HUES48 (cell line): ENCODE measurements around the gene MLN.
"Not testable (repeated sequence)": the region's sequence is repeated elsewhere in the genome, so short reads cannot be mapped to it uniquely, and the experiment has no call there.

ENCODE experiments used
- H3K27ac ChIP-seq: one replicate; pipeline ENCODE4 v1.7.0; 2013; ENCODE audit warnings: low read depth, low read length, inconsistent platforms
- H3K27me3 ChIP-seq: 2 replicates; pipeline ENCODE4 v1.6.1; 2013; ENCODE audit warnings: mild to moderate bottlenecking, low read length; ENCODE audit not compliant: control insufficient read depth, insufficient read depth
- H3K36me3 ChIP-seq: 2 replicates; pipeline ENCODE4 v1.6.1; 2013; ENCODE audit warnings: low read length; ENCODE audit not compliant: control insufficient read depth, insufficient read depth
- H3K4me1 ChIP-seq: 2 replicates; pipeline ENCODE4 v1.6.1; 2013; ENCODE audit warnings: mild to moderate bottlenecking, low read length; ENCODE audit not compliant: control insufficient read depth, insufficient read depth
- H3K4me3 ChIP-seq: 2 replicates; pipeline ENCODE4 v1.5.1; 2013; ENCODE audit warnings: mild to moderate bottlenecking, low read depth, low read length
- H3K9ac ChIP-seq: 2 replicates; pipeline ENCODE4 v1.6.1; 2013; ENCODE audit warnings: mild to moderate bottlenecking, low read depth, low read length, moderate library complexity
- H3K9me3 ChIP-seq: 2 replicates; pipeline ENCODE4 v1.6.1; 2013; ENCODE audit warnings: low read length; ENCODE audit not compliant: control insufficient read depth, insufficient read depth

The MLN gene

GRCh38 chr6:33833599-33833998, 29.8 kb upstream of the MLN start:
- Histone ChIP-seq H3K4me1 (peaks cover 16% of the 10 kb centered on the region), H3K4me3 (no peak overlapping the region), H3K36me3 (no peaks in the 10 kb centered on the region), H3K27me3 (peaks cover 3% of the 10 kb centered on the region; the same call in 1 of the 2 replicates), H3K9ac (no peak overlapping the region), H3K27ac (no peak overlapping the region), H3K9me3 (0 out of 2 replicates have a peak, but pooled peaks cover 6% of the 10 kb centered on the region)

- not testable (repeated sequence) for H3K27me3 ChIP-seq, H3K9ac ChIP-seq, H3K36me3 ChIP-seq, H3K4me3 ChIP-seq, H3K27ac ChIP-seq, H3K9me3 ChIP-seq
- peaks cover 16% of the 10 kb centered on the region for H3K4me1 ChIP-seq
These were observed 29.0 kb upstream of the MLN start for GRCh38 chr6:33832831-33833230.

GRCh38 chr6:33831725-33832124, 27.9 kb upstream of the MLN start:
- H3K4me1 ChIP-seq, result peaks cover 16% of the 10 kb centered on the region
- not testable (repeated sequence) for H3K27me3 ChIP-seq

GRCh38 chr6:33830635-33831240, 26.9 kb upstream of the MLN start:
- H3K4me3 ChIP-seq, result no peak overlapping the region
- H3K9ac ChIP-seq, result no peak overlapping the region
- H3K27ac ChIP-seq, result no peak overlapping the region

More at GRCh38 chr6:33831725-33832124, 27.9 kb upstream of the MLN start:
- H3K9me3 ChIP-seq, H3K4me3 ChIP-seq, H3K36me3 ChIP-seq, H3K27ac ChIP-seq, H3K9ac ChIP-seq: not testable (repeated sequence)

GRCh38 chr6:33828764-33829731, 25.2 kb upstream of the MLN start:
- H3K27me3 ChIP-seq, result peaks cover 3% of the 10 kb centered on the region; the same call in 1 of the 2 replicates
- H3K9ac ChIP-seq, result no peak overlapping the region
- H3K9me3 ChIP-seq, result 0 out of 2 replicates have a peak, but pooled peaks cover 6% of the 10 kb centered on the region
- no peaks in the 10 kb centered on the region for H3K36me3 ChIP-seq
- H3K4me1 ChIP-seq, result peaks cover 16% of the 10 kb centered on the region
- H3K27ac ChIP-seq, result peak overlapping the region; percentile 89
- no peak overlapping the region for H3K4me3 ChIP-seq

More at GRCh38 chr6:33830635-33831240, 26.9 kb upstream of the MLN start:
- peaks cover 16% of the 10 kb centered on the region for H3K4me1 ChIP-seq
- peaks cover 3% of the 10 kb centered on the region; the same call in 1 of the 2 replicates for H3K27me3 ChIP-seq
- no peaks in the 10 kb centered on the region for H3K36me3 ChIP-seq
- H3K9me3 ChIP-seq, result 0 out of 2 replicates have a peak, but pooled peaks cover 6% of the 10 kb centered on the region

GRCh38 chr6:33828452-33828763, 24.6 kb upstream of the MLN start:
- Histone ChIP-seq H3K4me1 (peaks cover 16% of the 10 kb centered on the region), H3K27ac (peak overlapping the region; percentile 89), H3K4me3 (no peak overlapping the region), H3K27me3 (peaks cover 3% of the 10 kb centered on the region; the same call in 1 of the 2 replicates), H3K9ac (no peak overlapping the region), H3K9me3 (0 out of 2 replicates have a peak, but pooled peaks cover 2% of the 10 kb centered on the region), H3K36me3 (no peaks in the 10 kb centered on the region)

- Histone ChIP-seq H3K9me3 (no peaks in the 10 kb centered on the region), H3K4me1 (peaks cover 16% of the 10 kb centered on the region)
These were observed 24.0 kb upstream of the MLN start for GRCh38 chr6:33827546-33828451.

GRCh38 chr6:33826537-33826936, 22.7 kb upstream of the MLN start:
- no peak overlapping the region for H3K9ac ChIP-seq
- H3K4me1 ChIP-seq, result peaks cover 16% of the 10 kb centered on the region
- no peaks in the 10 kb centered on the region for H3K9me3 ChIP-seq
- H3K27ac ChIP-seq, result no peak overlapping the region
- H3K36me3 ChIP-seq, result no peaks in the 10 kb centered on the region
- H3K27me3 ChIP-seq, result peaks cover 3% of the 10 kb centered on the region; the same call in 1 of the 2 replicates
- H3K4me3 ChIP-seq, result no peak overlapping the region

More at GRCh38 chr6:33827546-33828451, 24.0 kb upstream of the MLN start:
- Histone ChIP-seq H3K27ac (no peak overlapping the region), H3K9ac (no peak overlapping the region), H3K36me3 (no peaks in the 10 kb centered on the region), H3K27me3 (peaks cover 3% of the 10 kb centered on the region; the same call in 1 of the 2 replicates), H3K4me3 (no peak overlapping the region)

GRCh38 chr6:33824461-33825154, 20.8 kb upstream of the MLN start:
- Histone ChIP-seq H3K4me3 (no peak overlapping the region), H3K9ac (no peak overlapping the region), H3K27ac (no peak overlapping the region), H3K27me3 (no peaks in the 10 kb centered on the region), H3K36me3 (no peaks in the 10 kb centered on the region), H3K4me1 (peaks cover 16% of the 10 kb centered on the region), H3K9me3 (no peaks in the 10 kb centered on the region)

GRCh38 chr6:33823806-33824205, 20.0 kb upstream of the MLN start:
- no peaks in the 10 kb centered on the region for H3K36me3 ChIP-seq
- H3K27ac ChIP-seq, result no peak overlapping the region
- H3K9ac ChIP-seq, result no peak overlapping the region
- H3K4me1 ChIP-seq, result peaks cover 11% of the 10 kb centered on the region
- no peak overlapping the region for H3K4me3 ChIP-seq
- no peaks in the 10 kb centered on the region for H3K9me3 ChIP-seq
- H3K27me3 ChIP-seq, result no peaks in the 10 kb centered on the region
